ENCODE data around the gene FSCN2.
A peak's percentile ranks its signal among the peaks of the same experiment; 100 is the strongest.

The FSCN2 gene, protein sequence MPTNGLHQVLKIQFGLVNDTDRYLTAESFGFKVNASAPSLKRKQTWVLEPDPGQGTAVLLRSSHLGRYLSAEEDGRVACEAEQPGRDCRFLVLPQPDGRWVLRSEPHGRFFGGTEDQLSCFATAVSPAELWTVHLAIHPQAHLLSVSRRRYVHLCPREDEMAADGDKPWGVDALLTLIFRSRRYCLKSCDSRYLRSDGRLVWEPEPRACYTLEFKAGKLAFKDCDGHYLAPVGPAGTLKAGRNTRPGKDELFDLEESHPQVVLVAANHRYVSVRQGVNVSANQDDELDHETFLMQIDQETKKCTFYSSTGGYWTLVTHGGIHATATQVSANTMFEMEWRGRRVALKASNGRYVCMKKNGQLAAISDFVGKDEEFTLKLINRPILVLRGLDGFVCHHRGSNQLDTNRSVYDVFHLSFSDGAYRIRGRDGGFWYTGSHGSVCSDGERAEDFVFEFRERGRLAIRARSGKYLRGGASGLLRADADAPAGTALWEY

DNA sequence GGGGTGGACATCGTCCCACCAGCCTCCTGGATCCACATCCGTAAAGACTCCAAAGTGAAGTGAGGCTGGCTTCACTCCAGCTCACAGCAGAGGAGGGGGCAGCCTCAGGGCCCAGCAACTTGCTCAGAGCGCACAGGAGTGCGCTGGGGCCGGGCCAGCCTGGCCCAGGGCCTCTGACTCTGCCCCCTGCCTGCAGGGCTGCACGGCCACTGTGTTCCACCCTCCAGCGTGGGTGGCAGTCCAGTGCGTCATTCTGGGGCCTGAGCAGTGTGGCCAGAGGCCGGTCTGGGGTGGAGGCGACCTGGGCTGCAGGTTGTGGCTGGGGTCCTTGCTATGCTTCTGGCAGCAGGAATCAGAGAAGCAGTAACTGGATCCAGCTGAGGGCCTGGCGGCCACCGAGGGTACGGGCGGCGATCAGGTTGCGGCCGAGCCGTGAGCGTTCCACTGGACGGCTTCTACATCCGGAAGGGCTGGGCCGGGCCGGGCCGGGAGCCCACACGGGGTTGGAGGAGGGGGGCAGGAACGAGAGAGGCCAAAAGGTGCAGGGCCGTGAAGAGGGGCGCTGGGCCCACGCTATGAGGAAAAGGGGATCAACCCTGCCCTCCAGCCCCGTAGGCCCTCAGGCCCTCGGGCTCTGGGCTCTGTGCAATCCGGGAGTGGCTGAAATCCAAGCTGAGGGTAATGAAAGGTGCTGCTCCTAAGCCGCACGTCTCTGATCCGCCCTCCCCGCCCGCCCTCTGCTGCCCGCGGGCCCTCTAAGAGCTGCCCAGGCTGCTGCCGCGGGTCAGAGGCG lies at the start of gene FSCN2:
Gene FSCN2, plus strand, starts transcription at position 787 of the 793 bp plus-strand sequence. CDS start 155 bp downstream, outside the sequence.
- no peak for DNase-seq

DNA sequence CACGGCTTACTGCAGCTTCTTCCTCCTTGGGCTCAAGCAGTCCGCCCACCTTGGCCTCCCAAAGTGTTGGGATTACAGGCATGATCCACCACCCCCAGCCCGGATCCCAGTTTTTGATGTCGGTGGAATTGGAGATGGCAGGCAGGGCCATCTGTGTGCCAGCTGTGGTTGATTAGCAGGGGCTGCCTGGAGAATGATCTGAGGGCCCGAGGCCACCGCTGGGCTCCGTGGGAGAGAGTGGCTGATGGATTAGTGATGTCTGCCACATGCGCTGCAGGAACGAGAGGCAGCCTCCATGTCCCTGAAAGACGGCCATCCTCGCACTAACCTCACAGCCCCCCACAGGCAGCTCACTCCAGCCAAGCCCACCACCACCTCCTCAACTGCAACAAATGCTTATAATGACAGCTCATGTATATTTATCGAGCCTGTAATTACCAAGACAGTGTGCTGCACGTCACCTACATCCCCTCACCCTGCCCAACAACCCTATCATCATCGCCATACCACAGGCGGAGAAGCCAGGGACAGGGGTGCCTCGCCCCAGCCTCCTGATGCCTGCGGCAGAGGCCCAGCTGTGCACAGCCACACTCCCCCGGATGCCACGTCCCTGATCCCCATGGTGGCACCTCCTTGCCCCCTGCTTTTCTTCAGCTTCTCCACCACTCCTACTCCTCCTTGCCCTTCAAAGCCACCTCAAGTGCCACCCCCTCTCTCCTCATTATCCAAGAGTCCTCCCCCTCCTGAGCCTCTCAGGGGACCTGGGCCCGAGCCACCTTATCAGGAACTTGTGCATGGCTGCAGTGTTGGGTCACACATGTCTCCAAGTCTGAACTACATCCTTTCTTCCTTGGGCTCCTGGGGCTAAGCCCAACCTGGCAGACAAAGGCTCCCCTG lies 48.8 kb upstream of the FSCN2 start:
- no peak for DNase-seq

DNA sequence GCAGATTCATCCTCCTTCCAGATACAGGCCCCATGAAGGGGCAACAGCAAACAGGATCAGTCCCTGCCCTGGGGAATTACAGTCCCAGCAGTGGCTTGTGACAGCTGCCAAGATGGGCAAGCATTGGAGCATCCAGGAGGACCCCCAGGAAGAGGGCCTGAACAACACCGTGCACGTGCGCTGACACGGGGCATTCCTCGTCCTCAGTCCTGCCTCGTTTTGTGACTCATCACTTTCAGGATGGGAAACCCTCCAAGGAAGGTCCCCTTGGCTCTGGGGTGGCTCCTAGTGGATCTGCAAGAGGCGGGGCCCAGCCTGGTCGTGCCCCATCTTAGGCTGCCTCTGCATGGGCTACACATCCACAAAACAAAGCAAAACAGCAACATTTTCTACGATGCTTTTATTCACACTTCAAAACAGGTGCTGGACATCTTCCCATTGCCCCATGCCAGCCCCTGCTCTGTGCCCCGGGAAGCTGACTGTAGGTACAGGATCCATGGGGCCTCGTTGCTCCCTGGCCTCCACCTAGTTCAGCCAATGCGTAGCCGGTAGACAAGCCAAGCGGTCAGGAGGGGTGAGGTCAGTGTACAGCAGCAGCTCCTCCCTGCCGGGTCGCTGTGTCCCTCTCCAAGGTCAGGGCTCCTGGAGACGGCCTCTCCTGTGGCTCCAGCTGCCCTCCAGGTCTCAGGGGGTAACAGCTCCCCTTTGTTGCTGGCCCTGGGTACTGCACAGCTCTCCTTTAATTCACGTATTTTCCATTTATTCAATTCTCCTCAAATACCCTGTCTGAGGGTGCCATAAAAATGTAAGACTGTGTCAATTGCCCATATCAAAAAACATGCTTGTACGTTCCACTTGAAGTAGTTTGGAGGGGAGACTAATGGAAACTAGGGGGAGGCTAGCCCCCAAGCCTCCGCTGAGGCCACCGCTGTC lies 47.8 kb upstream of the FSCN2 start:
- DNase-seq, result no peak

DNA sequence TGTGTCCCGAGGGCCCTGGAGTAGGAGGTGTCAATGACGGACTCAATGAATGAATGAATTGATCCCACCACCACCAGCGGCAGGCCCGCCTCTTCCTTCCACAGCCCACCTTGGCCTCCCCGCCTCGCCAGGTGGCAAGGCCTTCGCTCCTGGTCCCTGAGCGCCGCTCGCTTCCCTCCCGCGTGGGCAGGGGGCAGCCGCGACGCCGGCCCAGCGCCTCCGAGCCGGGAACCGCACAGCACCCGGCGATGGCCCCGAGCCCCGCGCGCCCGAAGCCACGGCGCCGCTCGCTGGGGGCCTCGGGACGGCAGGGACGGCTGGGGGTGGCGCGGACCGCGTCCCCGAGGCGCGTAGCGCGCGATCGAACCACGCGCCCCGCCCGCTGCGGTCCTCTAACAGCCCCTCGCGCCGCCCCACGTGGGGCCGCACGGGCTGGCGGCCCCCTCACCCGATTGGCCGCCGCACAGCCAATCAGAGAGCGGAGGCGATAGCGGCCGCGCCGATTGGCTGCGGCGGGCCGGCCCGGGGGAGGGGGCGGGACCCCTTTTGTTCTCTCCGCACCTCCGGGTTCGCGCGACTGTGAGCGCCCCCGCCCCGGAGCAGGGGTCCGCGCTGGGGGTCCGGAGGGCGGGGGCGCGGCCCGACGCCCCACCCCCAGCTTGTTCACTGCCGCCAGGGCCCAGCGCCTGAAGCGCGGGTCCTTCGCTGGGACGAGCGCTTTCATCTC lies 46.9 kb upstream of the FSCN2 start:
- peak; percentile 7 for DNase-seq

DNA sequence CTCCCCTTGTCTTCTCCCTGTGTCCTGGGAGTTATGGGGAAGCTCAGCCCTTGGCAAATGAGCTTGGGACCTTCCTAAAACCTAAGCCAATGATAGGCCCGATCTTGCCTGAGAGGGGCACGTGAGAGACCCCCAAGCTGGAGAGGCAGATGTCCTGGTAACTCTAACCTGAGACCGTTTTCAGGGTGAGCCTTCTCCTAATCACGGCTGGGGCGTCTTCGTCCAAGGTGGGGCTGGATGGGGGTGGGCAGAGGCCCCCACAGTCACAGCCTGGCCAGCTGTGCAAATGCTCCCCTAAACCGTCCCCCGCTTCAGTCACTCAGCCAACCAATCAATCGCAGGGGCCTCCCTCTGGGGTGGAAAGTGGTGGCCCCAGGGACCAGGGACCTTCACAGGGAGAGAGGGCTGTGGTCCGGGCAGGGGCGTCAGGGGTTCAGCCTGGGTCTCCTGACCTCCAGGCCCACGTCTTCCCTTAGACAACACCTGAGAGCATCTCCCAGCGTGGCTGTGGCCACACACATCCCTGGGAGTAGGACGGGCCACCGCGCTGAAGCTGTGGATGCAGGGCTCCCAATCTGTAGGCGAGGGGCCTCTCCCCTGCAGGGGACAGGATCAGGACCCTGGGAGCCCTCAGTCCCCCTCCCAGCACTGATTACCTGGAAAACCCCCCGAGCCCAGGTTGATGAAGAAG lies 46.2 kb upstream of the FSCN2 start:
- no peak for DNase-seq

DNA sequence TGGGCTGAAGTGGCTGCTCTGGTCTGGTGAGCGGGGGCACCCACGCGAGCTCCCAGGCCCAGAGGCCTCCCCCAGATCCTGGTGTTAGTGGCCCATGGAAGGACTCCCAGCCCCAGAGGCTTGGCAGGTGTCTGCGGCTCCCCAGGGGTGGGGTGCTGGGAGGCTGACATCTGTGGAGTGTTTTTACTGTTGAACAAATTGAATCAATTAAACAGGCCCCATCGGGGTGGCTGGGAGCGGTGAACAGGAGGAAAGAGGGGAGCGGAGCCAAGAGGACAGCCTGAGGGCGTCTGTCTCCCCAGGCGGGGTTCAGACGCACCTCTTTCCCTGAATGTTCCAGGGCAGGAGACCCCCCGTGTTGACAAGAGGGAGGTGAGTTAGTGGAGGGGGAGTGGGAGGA lies 45.5 kb upstream of the FSCN2 start:
- no peak for DNase-seq

DNA sequence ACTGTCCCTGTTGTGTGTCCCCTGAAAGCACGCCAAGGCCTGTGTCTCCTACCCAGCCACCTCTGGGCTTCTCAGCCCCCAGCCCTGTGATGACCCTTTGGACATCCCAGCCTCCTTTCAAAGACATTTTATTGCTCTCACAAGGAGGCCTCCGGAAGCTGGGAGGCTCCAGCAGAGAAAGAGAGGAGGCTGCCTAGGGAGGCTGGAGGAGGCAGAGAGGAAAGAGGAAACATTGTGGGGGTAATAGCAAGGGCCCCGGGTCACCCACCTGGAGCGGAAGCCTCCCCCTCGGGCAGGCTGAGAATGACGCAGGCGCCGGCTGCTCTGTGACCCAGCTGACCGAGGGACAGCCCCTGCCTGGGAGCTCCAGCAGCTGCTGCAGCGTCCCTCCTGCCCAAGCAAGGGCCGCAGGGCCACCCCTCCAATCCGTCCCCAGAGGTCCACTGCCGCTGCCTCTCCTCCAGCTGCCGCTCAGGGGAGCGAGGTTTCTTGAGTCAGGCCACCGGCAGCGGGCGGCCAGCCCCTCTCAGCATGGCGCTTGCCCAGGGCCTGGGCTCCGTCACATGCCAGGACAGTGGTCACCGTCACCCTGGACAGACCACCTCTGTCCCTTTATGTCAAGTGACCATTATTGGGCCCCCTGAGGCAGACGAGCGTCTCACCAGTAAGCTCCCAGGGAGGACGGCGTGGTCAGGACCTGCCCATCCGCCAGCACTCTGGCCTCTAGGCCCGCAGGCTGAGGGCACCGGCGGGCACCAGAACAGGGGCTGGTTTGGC lies 44.9 kb upstream of the FSCN2 start:
- no peak for DNase-seq

DNA sequence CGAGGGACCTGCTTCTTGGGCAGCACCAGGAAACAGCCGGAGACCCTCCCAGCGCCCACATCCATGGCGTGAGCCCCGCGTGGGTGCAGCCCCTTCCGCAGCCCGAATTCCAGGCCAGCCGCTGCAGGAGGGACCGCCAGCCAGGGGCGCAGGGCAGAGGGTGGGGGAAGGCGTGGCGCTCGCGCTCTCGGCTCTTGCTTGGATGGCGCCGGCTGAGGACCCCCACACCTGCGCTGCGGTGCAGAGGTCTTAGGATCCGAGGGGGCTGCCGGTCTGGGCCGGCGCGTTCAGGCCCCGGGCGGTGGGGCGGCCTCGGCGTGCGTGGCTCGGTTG lies 44.3 kb upstream of the FSCN2 start:
- no peak for DNase-seq

DNA sequence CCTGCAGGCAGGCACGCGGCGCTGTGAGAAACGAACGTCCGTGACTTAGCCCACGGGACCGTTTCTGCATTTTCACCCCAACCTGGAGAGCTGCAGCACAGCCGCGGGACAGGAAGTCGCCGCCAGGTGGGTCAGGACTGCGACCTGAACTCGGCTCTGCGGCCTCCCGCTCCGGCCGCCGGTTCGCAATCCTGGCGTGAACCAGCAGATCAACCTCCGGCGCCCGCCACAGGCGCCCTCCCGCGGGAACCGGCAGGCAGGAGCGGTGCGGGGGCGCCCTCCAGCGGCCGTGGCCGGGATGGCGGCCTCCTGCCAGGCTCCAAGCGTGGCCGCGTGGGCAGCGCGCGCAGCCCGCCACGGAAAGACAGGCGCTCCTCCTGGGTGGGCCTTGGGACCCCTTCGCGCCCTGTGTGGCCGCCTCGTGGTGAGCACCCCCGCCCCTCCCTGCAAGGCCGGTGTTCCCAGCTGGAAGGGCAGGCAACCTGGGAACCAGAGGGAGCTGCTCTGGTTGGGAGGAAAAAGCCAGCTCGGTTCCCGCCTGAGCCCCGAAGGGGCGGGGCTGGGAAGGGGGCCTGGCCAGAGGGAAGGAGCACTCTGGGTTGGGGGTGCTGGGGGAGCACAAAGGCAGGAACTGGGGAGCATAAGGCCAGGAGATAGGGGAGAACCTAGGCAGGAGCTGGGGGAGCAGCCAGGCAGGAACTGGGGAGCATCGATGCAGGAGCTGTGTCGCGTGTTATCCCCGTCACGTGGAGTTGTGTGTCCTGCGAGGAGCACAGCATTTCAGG lies 43.8 kb upstream of the FSCN2 start:
- peak; percentile 43 for DNase-seq

DNA sequence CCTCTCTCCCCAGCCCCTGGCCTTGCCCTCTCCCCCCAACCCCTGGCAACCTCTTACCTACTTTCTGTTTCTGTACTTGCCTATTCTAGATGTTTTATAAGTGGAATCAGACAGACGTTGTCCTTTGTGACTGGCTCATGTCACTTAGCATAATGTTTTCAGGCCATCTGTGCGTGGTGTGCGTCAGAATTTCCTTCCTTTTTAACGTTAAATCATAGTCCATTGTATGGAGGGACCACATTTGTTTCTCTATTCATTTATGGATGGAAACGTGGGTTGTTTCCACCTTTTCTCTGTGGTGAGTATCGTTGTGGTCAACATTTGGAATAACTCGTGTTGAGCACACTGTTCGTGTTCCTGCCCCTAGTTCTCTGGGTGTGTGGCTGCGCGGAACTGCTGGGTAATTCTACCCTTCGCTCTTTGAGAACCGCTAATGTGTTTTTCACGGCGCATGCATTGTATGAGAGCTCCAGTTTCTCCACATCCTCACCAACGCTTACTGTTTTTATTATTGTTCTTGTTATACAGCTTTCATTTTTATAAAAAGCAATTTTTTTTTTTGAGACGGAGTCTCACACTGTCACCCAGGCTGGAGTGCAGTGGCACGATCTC lies 41.9 kb upstream of the FSCN2 start:
- no peak for DNase-seq

DNA sequence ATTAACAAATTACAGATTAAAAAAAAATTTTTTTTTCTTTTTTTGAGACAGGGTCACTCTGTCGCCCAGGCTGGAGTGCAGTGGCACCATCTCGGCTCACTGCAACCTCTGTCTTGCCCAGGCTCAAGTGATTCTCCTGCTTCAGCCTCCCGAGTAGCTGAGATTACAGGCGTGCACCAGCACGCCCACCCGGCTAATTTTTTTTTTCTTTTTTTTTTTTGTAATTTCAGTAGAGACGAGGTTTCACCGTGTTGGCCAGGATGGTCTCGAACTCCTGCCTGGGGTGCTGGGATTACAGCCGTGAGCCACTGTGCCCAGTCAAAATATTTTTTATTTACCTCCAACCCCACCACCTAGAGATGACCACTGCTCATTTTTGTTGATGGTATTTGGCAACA lies 41.1 kb upstream of the FSCN2 start:
- no peak for DNase-seq

DNA sequence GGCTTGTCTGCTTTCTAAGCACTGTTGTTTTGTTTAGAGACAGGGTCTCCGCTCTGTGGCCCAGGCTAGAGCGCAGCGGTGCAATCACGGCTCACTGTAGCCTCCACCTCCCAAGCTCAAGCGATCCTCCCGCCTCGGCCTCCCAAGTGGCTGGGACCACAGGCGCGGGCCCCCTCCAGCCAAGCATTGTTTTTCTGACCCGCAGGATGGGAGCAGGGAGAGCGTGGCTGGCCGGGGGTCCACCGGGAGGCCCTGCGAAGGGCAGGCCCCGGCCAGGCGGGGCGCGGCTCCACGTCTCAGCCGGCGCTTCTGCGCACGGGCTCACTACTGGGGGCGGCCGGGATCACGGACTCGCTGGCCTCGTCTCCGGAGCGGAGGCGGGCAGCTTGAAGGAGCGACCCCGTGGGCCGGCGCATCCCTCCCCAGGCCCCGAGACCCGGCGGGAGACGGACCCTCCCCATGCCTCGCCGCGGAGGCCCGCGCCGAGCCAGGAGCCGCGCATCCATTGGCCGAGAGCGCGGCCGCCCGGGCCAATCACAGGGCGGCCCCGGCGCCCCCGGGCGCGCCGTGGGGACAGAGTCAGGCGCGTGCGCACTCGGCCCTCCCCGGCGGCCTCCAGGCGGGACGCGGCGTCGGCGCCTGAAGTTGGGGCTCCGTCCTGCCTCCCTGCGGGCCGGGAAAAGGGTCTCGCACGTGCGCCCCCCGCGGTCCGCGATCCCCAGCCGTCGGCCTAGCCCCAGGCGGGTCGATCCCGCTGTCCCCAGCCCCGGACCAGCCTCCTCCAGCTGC lies 40.5 kb upstream of the FSCN2 start:
- DNase-seq, result peak; percentile 39

DNA sequence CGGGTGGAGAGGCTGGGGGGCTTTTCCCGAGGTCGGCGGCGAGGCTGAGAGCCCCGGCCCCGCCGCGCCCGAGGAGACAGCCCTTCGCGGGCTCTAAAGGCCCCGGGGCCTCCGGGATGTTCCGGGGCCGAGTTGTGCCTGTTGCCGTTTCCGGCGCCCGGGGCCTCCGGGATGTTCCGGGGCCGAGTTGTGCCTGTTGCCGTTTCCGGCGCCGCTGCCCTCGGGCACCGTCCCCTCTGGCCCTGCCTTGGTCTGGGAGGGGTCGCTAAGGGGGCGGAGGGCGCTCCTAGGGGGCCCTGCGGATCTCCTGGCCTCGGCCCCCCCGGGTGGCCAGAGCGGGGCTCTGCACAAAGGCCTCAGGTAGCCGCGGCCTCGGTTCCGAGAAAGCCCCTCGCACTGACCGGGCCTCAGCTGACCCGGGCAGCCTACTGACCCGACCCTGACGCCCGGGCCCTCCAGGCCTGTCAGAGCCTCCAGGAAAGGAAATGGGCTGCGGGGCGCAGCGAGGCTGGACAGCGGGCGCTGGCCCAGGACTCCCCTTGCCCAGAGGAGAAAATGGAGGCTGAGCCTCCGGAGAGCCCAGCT lies 39.8 kb upstream of the FSCN2 start:
- DNase-seq, result no peak

DNA sequence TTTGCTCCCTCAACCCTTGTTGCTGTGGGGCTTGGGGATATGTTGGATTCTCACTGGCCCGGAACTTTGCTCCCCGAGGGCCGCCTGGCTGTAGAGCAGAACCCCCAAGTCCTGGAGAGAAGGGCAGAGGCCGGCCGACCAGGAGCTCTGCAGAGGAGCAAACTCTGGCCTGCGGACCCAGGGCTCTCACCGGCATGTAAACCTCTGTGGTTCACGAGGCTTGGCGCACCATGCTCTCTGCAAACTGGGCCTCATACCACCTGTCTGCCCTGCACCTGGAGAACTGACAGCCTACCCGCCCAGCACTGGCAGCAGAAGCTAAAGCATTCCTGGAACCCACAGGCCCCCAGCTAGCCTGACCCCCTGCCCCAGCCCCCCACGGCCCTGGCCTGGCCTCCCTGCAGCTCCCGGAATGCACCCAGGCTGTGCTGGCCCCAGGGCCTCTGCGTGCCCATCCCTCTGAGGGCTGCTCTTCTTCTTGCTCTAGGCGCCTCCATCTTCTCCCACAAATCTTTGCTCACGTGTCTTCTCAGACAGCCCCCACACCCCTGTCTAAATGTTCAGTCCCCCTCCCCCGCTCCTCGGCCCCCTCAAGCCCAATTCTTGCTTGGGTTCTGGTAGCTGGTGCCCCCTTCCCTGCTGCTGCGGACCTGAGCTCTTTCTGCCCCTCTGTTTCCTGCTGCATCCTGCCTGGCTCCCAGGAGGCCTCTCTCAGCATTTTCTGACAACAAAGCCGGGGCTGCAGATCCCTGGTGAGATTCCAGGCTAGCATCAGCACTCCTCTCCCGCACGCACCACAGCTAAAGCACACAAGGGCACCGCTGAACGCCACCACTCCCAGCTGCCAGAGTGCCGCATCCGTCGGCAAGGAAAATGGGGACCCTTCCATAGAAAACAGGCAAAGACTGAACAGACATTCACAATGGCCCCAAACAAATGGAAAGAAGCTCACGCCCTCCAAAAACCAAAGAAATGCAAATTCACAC lies 38.9 kb upstream of the FSCN2 start:
- DNase-seq, result no peak

DNA sequence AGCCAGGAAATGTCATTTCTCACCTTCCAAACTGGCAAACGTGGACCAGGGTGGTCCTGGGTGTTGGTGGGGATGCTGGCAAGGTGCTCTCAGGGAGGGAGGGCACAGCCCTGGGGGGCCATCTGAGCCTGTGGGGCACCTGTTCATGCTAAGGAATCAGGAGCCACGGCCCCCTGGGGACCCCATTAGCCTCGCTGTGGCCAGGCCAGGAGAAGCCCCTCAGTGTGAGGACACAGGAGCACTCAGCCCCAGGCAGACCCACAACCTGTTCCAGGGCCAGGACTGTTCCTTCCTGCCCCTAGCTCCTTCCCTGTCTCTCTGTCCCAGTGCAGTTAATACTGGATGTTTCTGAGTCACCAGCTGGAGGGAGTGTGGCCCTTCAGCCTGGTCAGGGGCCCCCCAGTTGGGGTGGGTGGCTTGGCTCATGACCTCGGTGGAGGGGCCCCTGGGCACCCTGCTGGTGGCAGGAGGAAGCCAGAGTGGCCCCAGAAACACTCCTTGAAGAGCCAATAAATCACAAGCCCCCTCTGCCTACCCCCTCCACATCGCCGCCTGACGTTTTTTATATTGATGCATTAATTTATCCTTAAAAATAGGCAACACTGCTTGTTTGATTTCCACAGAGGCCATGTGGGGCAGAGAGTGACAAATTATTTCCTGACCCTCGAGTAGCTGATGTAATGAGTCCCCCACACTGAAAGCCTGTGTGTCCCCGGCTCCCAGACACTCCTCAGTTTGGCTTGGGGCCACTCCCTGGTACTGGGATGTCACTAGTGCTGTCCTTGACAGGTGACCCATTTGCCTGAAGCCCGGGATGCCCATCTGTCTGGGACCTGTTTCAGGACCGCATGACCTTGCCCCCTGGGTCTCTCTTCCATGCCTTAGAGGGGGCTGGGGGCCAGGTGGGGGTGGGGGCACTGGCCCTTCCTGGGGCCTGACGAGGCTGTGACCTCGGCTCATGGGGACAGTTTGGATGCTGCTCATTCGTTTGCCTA lies 37.9 kb upstream of the FSCN2 start:
- DNase-seq, result no peak

All from amniotic stem cell (primary cell).